HG02852 (cell line): ENCODE results near the gene AAGAB.

Experiments
- ATAC-seq: cut with Tn5 transposase; IDR thresholded peaks from one replicate; pipeline ENCODE4 v1.9.1; 2021; ENCODE audit warnings: mild to moderate bottlenecking, moderate library complexity; ENCODE audit not compliant: unreplicated experiment

The AAGAB gene

DNA sequence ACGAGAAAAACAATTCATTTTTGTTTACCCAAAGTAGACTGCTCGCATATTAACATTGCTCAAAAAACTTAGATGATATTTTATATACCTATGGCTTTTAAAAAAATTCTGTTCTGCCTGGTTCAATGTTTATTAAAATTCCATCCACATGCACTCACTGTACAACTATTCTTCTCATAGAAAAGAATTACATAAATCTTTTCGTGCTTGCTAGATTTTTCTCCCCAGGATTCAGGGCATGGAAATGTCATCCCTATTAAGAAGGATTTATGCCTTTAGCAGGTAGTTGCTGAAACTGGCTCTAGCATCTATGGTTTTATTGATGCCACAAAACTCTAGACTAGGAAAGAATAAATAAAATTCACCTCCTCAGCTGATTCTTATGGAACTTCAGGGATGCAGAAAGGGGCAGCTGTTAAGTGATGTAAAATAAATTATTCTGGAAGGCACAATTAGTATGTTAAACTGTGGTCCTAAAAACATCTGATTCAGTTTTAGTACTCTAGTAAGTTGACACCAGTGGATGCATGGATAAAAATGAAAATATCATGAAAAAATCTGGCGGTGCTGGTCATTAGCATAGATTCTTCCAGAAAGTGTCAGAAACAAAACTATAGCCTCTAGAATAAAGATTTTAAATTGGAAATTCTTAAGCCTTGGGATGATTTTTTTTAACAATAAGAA, 41.6 kb downstream of the AAGAB start:
- no peak for ATAC-seq

DNA sequence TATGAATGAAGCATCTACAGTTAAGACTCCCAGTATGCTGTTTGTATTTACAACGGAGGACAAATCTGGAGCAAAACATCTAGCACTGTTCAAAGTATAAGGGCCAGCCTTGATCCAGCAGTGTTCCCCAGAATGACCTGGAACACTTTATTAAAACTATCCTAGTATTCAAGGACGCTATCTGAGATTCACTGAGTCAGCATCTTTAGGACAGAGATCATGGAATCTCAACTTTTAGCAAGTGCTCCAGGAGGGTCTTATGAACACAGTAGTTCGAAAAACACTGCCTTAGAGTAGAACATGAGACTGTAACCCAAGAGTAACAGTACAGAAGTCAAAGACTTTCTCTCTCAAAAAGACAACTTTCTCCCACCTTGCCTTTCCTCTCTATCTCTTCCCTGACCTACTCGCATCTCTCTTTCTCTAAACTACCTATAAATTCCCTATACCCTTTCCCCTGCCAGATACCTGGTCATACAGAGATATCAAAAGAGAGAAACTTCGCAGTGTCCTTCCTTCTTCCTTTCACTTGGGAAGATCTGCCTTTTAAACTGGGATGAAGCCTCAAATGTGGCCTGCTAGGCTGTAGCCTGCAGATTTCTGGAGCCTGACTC, 43.8 kb downstream of the AAGAB start:
- ATAC-seq = no peak

DNA sequence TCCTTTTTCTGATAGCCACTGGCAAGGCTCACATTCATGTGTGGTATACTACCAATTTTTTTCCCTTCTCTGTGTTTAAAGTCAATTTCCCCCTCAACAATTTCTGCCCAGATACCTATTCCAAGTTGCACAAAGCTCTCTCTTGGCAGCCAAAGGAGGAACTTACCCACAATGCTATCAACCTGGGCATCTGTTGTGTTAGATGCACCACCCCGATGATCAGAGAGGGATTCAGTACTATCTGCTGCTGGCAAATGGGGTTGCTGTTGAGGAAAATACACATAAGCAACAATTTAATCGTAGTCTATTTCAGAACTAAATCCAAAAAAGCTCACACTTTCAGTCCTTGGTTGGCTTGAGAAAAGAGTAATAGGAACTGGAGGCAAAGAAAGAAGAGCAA, 46.1 kb downstream of the AAGAB start:
- ATAC-seq = no peak

- ATAC-seq = no peak
These were observed 46.8 kb downstream of the AAGAB start for GRCh38 chr15:67207555-67208207.

- ATAC-seq = no peak
These were observed 51.5 kb downstream of the AAGAB start for GRCh38 chr15:67202991-67203390.

GRCh38 chr15:67202091-67202490, 52.4 kb downstream of the AAGAB start:
- ATAC-seq = no peak

DNA sequence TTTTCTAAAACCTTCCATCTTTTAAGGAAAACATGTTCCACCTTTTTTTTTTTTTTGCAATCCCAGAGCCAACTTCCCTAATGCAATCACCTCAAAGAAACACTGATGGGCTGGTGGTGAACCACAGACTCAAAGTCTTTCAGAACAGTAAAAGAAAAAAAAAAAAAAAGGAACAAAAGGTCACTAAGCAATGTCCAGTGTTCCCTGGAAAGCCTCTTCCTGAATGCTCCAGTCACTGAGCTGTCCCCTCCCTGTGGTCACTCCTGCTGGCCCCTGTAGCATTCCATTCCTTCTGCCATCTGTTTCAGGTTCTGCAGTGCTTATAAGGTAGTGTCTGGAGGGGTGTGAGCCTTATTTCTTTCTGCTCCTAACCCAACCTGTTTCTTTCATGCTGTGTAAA, 53.3 kb downstream of the AAGAB start:
- no peak for ATAC-seq

GRCh38 chr15:67199881-67200763, 54.3 kb downstream of the AAGAB start:
- no peak for ATAC-seq

DNA sequence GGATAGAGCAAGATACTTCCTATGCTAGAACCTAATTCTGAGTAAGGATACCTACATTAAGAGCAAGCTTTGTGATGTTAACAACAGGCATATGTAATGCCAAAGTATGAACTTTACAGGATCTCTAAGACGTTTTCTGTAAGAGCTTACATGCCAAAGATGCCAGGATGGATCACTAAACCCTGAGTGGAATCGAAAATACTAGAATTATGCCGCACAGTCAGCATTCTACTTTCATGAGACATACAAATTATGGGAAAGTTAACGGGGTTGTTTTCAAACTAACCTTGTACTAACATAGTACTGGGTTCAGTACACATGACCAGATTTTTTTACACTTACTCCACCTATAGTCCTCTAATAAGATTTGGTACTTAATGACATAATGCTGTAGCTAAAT, 55.1 kb downstream of the AAGAB start:
- no peak for ATAC-seq

- ATAC-seq = no peak
These were observed 56.2 kb downstream of the AAGAB start for GRCh38 chr15:67198157-67198754.

GRCh38 chr15:67197364-67197695, 57.1 kb downstream of the AAGAB start:
- ATAC-seq = no peak

GRCh38 chr15:67196672-67197363, 57.6 kb downstream of the AAGAB start:
- no peak for ATAC-seq

DNA sequence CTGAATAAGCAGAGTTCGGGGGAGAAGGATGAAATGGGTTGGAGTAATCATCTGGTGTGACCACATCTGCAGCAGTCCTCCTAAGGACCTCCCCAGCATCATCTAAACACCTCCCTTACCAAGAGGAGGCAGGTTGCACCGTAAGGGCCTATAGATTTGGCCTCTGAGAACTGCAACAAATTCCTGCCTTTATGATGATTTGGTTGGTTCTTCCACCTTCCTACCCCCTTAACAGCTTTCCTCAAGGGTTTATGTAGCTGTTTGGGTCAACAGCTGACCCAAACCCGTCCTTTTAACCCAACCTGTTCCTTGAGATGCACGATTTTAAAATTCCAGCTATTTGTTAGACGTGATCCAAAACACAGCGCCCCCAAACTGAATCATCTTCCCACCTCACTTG, 58.2 kb downstream of the AAGAB start:
- no peak for ATAC-seq

DNA sequence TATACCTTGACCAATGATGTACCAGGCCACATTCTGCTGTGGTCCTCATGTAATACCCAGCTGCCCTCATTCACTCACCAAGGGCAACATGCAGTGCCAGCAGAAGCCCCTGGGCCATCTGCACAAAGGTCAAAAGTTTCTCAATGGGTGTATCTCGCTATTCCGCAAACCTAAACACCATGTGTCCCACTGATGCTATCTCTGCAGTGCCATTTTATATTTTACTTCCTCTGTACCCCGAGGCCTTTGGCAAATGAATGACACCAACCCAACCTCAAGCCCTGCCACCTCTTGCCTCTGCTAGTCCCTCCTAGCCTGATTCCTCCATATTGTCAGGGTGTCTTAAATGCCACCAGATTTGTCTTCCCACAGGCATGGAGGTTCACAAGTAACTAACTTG, 59.2 kb downstream of the AAGAB start:
- no peak for ATAC-seq

DNA sequence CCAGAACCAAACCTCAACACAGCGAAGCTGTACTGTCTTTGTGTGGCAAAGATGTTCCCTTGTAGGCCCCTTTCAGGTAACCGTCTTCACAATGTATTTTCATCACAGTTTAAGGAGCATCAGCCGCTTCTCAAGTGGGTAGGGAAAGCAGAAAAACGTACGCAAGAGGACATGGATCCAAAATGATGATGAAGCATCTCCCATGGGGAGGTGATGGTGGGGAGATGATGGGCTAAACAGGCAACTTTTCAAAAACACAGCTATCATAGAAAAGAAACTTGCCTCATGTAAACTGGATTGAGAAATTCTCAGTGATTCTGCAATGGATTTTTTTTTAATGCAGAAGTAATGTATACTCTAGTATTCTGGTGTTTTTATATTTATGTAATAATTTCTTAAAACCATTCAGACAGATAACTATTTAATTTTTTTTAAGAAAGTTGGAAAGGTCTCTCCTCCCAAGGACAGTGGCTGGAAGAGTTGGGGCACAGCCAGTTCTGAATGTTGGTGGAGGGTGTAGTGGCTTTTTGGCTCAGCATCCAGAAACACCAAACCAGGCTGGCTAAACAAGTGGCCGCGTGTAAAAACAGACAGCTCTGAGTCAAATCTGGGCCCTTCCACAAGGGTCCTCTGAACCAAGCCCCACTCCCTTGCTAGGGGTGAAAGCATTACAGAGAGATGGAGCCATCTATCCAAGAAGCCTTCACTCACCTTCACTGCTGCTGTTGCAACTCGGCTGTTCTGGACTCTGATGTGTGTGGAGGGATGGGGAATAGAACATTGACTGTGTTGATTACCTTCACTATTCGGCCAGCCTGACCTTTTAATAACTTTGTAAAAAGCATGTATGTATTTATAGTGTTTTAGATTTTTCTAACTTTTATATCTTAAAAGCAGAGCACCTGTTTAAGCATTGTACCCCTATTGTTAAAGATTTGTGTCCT, 60.0 kb downstream of the AAGAB start:
- no peak for ATAC-seq

- ATAC-seq = no peak
These were observed 61.1 kb downstream of the AAGAB start for GRCh38 chr15:67193223-67193990.

GRCh38 chr15:67192185-67192820, 62.2 kb downstream of the AAGAB start:
- ATAC-seq = no peak

- no peak for ATAC-seq
These were observed 63.6 kb downstream of the AAGAB start for GRCh38 chr15:67190813-67191212.
